GM23248 (cell line): ENCODE results near the gene ATP6V0C.

Source experiments
- EZH2 ChIP-seq: fragments of 200-600 bp; sonication (generic); IDR thresholded peaks from 2 replicates; pipeline ENCODE4 v1.6.1; 2018; ENCODE audit warnings: antibody characterized with exemption, mild to moderate bottlenecking; ENCODE audit not compliant: insufficient read depth, poor library complexity, severe bottlenecking
- EZH2phosphoT487 ChIP-seq: fragments of 200-600 bp; sonication (generic); IDR thresholded peaks from 2 replicates; pipeline ENCODE4 v1.6.1; 2018; ENCODE audit warnings: antibody characterized with exemption, moderate library complexity, mild to moderate bottlenecking, low read depth; ENCODE audit not compliant: insufficient read depth

- TF ChIP-seq EZH2 (no peak), EZH2phosphoT487 (no peak)
Observed at GRCh38 chr16:2490190-2491105, 23.3 kb upstream of the ATP6V0C start.
